Psoas muscle (tissue), 8 donors: Measurements from ENCODE around the gene KRT78. TPM values are rescaled to one million over a fixed set of nuclear protein-coding genes. Genes with fewer than 3 reads are reported as not detected.
"Not testable (repeated sequence)": the region's sequence is repeated elsewhere in the genome, so short reads cannot be mapped to it uniquely, and the experiment has no call there.

ENCODE experiments used
- ATAC-seq, 4 donors: fragments of 200-7000 bp; cut with Tn5 transposase; one replicate each; pipeline ENCODE4 v1.9.1; 2020; ENCODE audit warnings: moderate library complexity in 3 of 4, mild to moderate bottlenecking in 2 of 4
- DNase-seq, 2 donors: peaks; one replicate each; pipeline ENCODE4 v3.0.0-alpha.2; 2020
- H3K27ac ChIP-seq: fragments of 200-600 bp; one replicate; pipeline ENCODE4 v1.8.0; 2022
- H3K27me3 ChIP-seq, 3 donors: fragments of 200-600 bp in 1 of 3; one replicate each; pipeline versions ENCODE4 v1.6.1 to v1.8.0; 2013 to 2022; ENCODE audit warnings: low read length in 2 of 3, mild to moderate bottlenecking in 2 of 3, moderate library complexity in 1 of 3; ENCODE audit not compliant: insufficient read depth in 3 of 3
- H3K36me3 ChIP-seq, 2 donors: fragments of 200-600 bp in 1 of 2; one replicate each; pipeline versions ENCODE4 v1.6.1 to v1.8.0; 2013 to 2022; ENCODE audit warnings: low read depth in 1 of 2, mild to moderate bottlenecking in 1 of 2, moderate library complexity in 1 of 2; ENCODE audit not compliant: insufficient read depth in 1 of 2
- H3K4me1 ChIP-seq: fragments of 200-600 bp; one replicate; pipeline ENCODE4 v1.8.0; 2022
- H3K4me3 ChIP-seq: fragments of 200-600 bp; one replicate; pipeline ENCODE4 v1.8.0; 2022; ENCODE audit warnings: mild to moderate bottlenecking
- H3K9me3 ChIP-seq: fragments of 200-600 bp; one replicate; pipeline ENCODE4 v1.8.0; 2022
- CTCF ChIP-seq: fragments of 200-600 bp; IDR thresholded peaks from one replicate; pipeline ENCODE4 v1.8.0; 2022; ENCODE audit warnings: antibody characterized with exemption
- WGBS, 3 donors: extraction: QIAGEN DNeasy Blood & Tissue Kit; methylation state at CpG; one replicate each; pipeline versions ENCODE4 v1.1.6 to v1.1.7; 2013; 5-methylcytosine and 5-hydroxymethylcytosine counted together
- intact Hi-C, 2 donors: fragments of 100-400 bp; cut with DNase I; formaldehyde crosslinking; loops; one replicate each; pipeline versions ENCODE4 v1.11.0 to v1.14.2; 2022
- polyA plus RNA-seq, 3 donors: library from polyadenylated mRNA; stranded (reverse); fragments of 200-250 nt; gene quantifications; one replicate each; pipeline ENCODE4 v1.2.3, GENCODE V29; 2013
- total RNA-seq, 4 donors: library from RNA; stranded (reverse); fragmentation: NEBNext Ultra II Directional in 2 of 4; extraction: Animal tissue kit (Norgen Biotek cat#: 25700) in 2 of 4; gene quantifications; one replicate each; pipeline versions ENCODE4 v1.2.1 to v1.2.4, GENCODE V29; 2021 to 2023
- donor health status: healthy with polysubstance abuse.
- donor health status: DM: no; HTN: no; CAD: no; lungs with moderate emphysema.
- donor health status: Bipolar disorder and iron deficiency.
- donor health status: healthy.
- donor health status: DM: yes; HTN: yes; CAD: no.
- donor health status: DM: no; HTN: no; CAD: no.
- donor health status: DM: no; HTN: no; CAD: no.
- donor health status: DM: yes; HTN: yes; CAD: no.

KRT78 gene
- total and polyA plus RNA-seq, 7 donors, result 0.04 TPM; not detected in 6

- no peak for DNase-seq
- intact Hi-C loops, result no loop called here
- Histone ChIP-seq H3K4me1 (no peaks in the 10 kb centered on the region), H3K36me3 (no peaks in the 10 kb centered on the region), H3K4me3 (no peak overlapping the region), H3K27ac (no peak overlapping the region), H3K27me3 (peaks cover 0 to 5% (median 4%) of the 10 kb centered on the region in 3 donors), H3K9me3 (no peaks in the 10 kb centered on the region)
- 82 to 87% (median 86%) methylated on average over 7 of the region's 7 CpGs for WGBS, 3 donors
- ATAC-seq, result no peak
- no peak for TF ChIP-seq CTCF
These were observed 43.5 kb upstream of the KRT78 start for GRCh38 chr12:52892207-52892852.

- Histone ChIP-seq H3K36me3 (no peaks in the 10 kb centered on the region), H3K27ac (no peak overlapping the region), H3K4me1 (no peaks in the 10 kb centered on the region), H3K27me3 (peaks cover 0 to 5% (median 4%) of the 10 kb centered on the region in 3 donors), H3K9me3 (no peaks in the 10 kb centered on the region), H3K4me3 (no peak overlapping the region)
- TF ChIP-seq CTCF, result no peak
- ATAC-seq (no peak), DNase-seq (no peak)
- WGBS, 3 donors, result 51 to 58% (median 55%) methylated on average over 2 of the region's 2 CpGs
- intact Hi-C loops, result no loop called here
These were observed 42.2 kb upstream of the KRT78 start for GRCh38 chr12:52891044-52891443.

- no peak for TF ChIP-seq CTCF
- 78 to 87% (median 84%) methylated on average over 3 of the region's 3 CpGs for WGBS, 3 donors
- no peaks in the 10 kb centered on the region for H3K9me3 ChIP-seq
- no peak overlapping the region for H3K4me3 ChIP-seq
- H3K36me3 ChIP-seq, result no peaks in the 10 kb centered on the region
- no peak overlapping the region for H3K27ac ChIP-seq
- intact Hi-C loops, result no loop called here
- H3K4me1 ChIP-seq, result no peaks in the 10 kb centered on the region
- peaks cover 0 to 5% (median 4%) of the 10 kb centered on the region in 3 donors for H3K27me3 ChIP-seq
- no peak for ATAC-seq
- DNase-seq, result no peak
These were observed 41.6 kb upstream of the KRT78 start for GRCh38 chr12:52890417-52890816.

DNA sequence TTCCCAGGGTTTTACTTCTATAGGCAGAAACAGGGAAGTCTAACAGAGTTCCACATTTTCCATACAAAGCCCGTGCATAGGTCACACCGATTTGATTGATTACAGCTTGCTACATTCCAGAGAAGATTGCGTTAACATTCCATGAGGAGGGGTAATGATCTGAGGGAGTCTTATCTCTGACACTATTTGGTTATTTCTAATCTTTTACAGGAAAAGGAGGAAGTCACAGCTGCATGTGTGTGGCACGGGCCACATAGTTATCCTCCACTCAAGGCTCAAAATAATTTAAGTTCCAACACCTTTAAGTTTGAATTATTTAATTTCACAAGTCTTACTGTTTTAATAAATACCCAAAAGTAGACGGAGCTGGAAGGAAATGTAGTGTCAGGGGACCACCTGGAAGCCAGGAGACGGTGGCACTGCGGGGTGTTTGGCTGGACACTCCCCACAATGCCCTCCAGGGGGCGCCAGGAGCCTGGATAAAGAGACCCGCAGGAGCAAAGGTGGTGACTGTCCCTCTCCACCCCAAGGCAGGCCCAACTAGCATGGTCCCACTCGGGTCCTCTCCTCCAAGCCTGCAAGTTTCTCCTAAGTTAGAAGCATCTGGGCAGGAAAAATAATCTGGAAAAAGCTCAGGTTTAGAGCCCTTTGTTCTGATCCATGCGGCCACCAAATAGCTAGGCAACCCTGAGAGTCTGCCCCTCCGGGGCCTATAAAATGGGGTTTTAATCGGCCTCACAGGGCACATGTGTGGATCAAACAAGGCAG lies 35.9 kb upstream of the KRT78 start:
- intact Hi-C loops, result loop anchor here in 1 of 2 donors (1.0 kb wide), 1 partner anchor 96 kb away; no protein-coding TSS in a partner anchor
- Histone ChIP-seq H3K9me3 (no peaks in the 10 kb centered on the region), H3K4me1 (no peaks in the 10 kb centered on the region), H3K27me3 (peaks cover 0 to 14% (median 0%) of the 10 kb centered on the region in 3 donors), H3K27ac (no peak overlapping the region), H3K4me3 (no peak overlapping the region), H3K36me3 (no peaks in the 10 kb centered on the region)
- DNase-seq (peak; percentile 71 to 81), ATAC-seq (peak; percentile 83 to 89 (median 85))
- TF ChIP-seq CTCF, result peak; percentile 89
- WGBS, 3 donors, result 33 to 40% (median 35%) methylated on average over 12 to 13 of the region's 13 CpGs

DNA sequence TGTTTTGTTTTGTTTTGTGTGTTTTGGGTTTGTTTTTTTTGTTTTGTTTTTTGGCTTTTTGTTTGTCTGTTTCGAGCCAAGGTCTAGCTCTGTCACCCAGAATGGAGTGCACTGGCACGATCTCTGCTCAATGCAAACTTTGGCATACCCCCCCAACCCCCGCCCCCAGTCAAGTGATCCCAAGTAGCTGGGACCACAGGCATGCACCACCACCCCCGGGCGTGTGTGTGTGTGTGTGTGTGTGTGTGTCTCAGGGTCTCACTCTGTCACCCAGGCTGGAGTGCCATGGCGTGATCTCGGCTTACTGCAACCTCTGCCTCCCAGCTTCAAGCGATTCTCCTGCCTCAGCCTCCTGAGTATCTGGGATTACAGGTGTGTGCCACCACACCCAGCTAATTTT lies 31.7 kb upstream of the KRT78 start:
- intact Hi-C loops, result loop anchor here in 1 of 2 donors (2.0 kb wide), 2 partner anchors 508 to 724 kb away; no protein-coding TSS in a partner anchor
- not testable (repeated sequence) for ATAC-seq, H3K36me3 ChIP-seq, H3K27ac ChIP-seq, H3K4me1 ChIP-seq, H3K4me3 ChIP-seq, H3K9me3 ChIP-seq, DNase-seq
- 63 to 73% (median 70%) methylated on average over 8 of the region's 8 CpGs for whole genome bisulfite sequencing, 3 donors
- peaks cover 0 to 14% (median 0%) of the 10 kb centered on the region in 3 donors for H3K27me3 ChIP-seq
